ENCODE results near the gene GSTM4.

Gene GSTM4

GRCh38 chr1:109636201-109636952 lies 19.5 kb upstream of the GSTM4 start:
- TF ChIP-seq, protein P1, sequence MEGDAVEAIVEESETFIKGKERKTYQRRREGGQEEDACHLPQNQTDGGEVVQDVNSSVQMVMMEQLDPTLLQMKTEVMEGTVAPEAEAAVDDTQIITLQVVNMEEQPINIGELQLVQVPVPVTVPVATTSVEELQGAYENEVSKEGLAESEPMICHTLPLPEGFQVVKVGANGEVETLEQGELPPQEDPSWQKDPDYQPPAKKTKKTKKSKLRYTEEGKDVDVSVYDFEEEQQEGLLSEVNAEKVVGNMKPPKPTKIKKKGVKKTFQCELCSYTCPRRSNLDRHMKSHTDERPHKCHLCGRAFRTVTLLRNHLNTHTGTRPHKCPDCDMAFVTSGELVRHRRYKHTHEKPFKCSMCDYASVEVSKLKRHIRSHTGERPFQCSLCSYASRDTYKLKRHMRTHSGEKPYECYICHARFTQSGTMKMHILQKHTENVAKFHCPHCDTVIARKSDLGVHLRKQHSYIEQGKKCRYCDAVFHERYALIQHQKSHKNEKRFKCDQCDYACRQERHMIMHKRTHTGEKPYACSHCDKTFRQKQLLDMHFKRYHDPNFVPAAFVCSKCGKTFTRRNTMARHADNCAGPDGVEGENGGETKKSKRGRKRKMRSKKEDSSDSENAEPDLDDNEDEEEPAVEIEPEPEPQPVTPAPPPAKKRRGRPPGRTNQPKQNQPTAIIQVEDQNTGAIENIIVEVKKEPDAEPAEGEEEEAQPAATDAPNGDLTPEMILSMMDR (IDR thresholded peaks at IDR 0.05; ENCODE audit: extremely low read depth, missing control alignments): no peak
- DNase-seq (ENCODE audit: low spot score): no peak

DNA sequence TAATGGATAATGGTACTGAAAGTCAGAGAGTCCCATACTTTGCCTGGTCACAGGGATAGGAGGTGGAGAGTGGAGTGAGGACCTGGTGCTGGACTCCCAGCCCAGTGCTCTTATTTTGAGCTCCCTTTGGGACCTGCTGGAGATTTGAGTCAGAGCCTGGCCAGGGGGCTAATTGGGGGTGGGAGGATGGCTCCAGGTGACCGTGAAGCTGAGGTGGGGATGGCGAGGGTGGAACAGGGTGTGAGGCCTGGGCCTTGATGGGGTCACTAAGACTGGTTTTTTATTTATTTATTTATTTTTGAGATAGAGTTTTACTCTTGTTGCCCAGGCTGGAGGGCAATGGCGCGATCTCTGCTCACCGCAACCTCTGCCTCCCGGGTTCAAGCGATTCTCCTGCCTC lies 18.5 kb upstream of the GSTM4 start:
- DNase-seq (ENCODE audit: low spot score): no peak

GRCh38 chr1:109639063-109639840 lies 16.6 kb upstream of the GSTM4 start:
- TF ChIP-seq, protein P1 (IDR thresholded peaks at IDR 0.05; ENCODE audit: extremely low read depth, missing control alignments): no peak

More for the DNA sequence above, 18.5 kb upstream of the GSTM4 start:
- TF ChIP-seq, protein P1 (IDR thresholded peaks at IDR 0.05; ENCODE audit: extremely low read depth, missing control alignments): no peak

DNA sequence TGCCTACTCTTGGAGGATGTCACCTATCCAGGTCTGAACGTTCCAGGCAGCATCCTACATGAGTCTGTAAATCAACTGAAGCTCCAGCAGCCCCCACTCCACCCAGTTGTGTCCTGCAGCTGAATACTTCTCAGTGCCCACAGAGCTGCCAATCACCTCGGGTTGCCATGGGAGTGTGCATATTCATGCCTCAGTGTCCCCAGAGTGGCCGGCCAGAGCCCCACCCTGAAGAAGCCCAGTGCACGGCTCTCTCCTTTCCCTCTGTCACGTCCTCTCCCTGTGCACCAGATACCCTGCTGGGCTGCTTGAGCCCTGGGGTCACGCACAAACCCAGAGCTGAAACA lies 16.1 kb upstream of the GSTM4 start:
- TF ChIP-seq, protein P1 (IDR thresholded peaks at IDR 0.05; ENCODE audit: extremely low read depth, missing control alignments): no peak
- no peak for DNase-seq (ENCODE audit: low spot score)

More at GRCh38 chr1:109639063-109639840, 16.6 kb upstream of the GSTM4 start:
- DNase-seq (ENCODE audit: low spot score): no peak

DNA sequence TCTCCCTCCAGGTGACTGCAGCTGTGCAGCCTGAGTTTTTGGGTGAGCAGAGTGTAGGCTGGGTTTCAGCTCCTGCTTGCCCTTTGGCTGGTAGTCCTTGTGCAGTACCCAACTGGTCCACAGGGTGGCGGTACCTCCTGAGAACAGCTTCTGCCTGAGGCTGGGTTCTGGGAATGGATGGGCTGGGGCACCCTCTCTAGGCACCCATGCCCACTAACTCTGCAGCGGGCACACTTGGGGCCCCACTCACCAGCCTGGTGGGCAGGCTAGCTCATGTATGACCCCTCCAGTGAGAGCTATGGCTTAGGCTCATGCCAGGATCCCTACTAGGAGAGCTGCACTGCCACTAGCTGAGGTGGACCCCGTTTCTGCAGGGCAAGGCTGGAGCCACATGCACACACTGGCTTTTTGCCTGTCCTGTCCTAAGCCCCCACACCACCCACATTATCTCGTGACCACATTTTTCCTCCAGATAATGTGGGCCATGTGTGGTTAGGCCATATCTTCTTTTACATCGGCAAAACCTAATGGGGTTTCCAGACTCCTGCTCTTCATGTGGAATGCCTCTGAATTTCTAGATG lies 15.5 kb upstream of the GSTM4 start:
- peak; percentile 77 for DNase-seq (ENCODE audit: low spot score)
- TF ChIP-seq, protein P1 (IDR thresholded peaks at IDR 0.05; ENCODE audit: extremely low read depth, missing control alignments): peak; percentile 82

DNA sequence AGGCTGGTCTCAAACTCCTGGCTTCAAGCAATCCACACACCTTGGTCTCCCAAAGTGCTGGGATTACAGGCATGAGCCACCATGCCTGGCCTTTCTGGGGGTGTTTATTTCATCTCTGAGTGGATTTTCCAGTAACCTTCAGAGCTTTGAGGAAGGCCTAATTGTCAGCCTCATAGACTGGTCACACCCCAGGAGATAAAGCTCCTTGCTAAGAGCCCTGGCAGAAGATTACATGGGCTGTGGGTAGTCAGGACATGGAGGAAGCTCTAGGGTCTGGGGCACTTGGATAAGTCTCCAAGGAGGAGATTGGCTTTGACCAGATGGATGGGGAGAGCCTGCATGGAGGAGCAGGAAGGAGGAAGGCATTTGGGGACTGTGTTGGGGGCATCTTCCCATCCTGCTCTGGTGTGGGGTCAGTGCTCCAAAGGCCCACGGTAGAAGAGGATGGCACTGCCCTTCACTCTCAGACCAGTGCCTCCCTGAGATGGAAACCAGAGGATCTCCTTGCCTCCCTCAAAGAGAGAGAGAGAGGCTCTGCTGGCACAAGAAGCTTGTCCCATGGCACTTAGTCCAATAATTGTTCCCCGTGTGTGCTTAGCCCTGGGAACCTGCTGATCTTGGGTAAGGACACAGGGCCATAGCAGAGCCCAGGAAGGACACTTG lies 14.7 kb upstream of the GSTM4 start:
- no peak for DNase-seq (ENCODE audit: low spot score)
- TF ChIP-seq, protein P1 (IDR thresholded peaks at IDR 0.05; ENCODE audit: extremely low read depth, missing control alignments): no peak

All from GM20000 (cell line).